NCI-H187 (cell line): ENCODE measurements around the gene ADSL.
"Not testable (repeated sequence)": the region's sequence is repeated elsewhere in the genome, so short reads cannot be mapped to it uniquely, and the experiment has no call there.

Experiments used
- DNase-seq, 2 experiments: peaks; one replicate each; lab custom pipeline; 2025; lab: John Stamatoyannopoulos, UW

The ADSL gene

DNA sequence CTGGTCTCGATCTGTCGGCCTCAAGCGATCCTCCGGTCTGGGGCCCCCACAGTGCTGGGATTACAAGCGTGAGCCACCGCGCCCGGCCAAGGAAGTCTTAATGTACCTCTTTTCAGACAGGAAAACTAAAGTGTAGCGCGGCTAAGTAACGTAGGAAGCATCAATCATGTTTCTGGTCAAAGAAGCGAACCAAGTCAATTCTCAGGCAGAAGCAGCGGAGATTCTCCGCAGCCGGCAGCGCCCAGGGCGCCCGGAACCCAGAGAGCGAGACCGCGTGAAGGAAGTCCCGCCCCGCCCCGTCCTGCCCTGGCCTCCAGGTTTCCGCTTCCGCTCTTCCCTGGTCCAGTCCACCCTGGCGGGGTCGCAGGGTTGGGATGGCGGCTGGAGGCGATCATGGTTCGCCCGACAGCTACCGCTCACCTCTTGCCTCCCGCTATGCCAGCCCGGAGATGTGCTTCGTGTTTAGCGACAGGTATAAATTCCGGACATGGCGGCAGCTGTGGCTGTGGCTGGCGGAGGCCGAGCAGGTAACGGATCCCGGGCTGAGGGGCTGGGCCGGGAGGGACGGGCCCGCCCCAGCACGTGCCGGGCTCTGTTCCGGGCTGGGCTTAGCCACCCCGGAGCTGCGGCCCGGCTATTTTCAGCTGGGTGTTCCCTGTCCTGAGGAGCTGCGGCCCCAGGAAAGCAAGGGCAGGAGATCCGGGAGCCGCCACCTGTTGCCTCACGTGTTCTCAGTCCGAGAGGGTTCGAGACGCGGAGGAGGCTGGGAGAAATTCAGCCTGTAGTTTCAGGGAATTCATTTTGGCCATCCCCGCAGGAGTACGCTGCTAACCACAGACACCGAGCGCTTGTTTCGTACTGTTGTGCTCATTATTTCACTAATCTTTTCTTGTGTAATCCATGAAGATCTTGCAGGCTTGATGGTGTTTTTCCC lies at the start of gene ADSL:
Gene ADSL, plus strand, starts transcription at position 316 of the 934 bp plus-strand sequence. Its CDS starts 59 bp downstream, at position 375.
- DNase-seq, result peak; percentile 25 to 66

DNA sequence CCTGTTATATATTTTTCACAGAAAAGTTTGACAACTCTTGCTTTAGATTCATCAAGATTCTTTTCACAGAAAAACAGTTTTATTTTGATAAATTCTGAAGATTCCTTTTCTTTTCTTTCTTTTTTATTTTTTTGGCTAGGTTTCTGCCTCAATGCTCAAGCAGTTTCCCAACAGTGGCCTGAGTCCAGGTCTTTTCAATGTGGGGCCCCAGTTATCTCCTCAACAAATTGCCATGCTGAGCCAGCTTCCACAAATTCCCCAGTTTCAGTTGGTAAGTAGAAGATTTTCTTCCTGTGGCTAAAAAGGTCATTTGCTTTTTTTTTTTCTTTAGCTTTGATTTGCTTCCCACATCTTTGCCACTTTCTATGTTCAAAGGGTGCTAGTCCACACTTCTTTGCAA lies 46.0 kb upstream of the ADSL start:
- DNase-seq, result no peak

DNA sequence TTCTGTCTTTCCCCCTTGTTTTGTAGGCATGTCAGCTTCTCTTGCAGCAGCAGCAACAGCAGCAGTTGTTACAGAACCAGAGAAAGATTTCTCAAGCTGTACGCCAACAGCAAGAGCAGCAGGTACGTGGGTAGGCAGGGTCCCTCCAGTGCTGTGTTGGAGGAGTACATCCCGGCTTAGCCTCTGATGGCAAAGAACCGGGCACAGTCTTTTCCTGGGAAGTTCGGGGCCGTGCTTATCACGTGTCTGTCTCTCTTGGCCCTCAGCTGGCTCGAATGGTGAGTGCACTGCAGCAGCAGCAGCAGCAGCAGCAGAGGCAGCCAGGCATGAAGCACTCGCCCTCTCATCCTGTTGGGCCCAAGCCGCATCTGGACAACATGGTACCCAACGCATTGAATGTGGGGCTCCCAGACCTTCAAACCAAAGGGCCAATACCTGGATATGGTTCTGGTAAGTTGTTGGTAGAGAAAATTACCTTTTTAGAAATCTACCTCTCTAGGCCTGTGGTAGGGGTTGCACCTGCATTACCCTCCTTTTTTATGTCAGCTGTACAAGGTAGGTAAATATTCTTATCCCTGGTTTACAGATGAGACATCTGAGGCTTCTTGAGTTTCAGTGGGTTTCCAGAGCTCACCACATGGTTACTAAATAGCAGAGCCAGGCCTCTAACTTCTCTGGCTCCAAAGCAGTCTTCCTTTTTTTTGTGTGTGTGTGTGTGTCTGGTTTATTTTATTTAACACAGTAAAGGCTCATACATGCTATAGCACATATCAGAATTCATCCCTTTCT lies 45.2 kb upstream of the ADSL start:
- no peak for DNase-seq

DNA sequence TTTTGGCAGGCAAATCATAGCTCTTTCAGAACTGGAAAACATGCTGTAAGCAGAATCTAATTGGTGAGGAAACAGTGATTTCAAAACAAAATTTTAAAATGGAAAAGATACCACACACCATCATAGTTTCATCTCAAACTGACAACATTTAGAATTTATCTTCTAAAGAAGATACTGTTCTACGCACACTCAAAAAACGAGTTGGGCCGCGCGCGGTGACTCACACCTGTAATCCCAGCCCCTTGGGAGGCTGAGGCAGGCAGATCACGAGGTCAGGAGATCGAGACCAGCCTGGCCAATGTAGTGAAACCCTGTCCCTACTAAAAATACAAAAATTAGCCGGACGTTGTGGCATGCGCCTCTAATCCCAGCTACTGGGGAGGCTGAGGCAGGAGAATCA lies 44.2 kb upstream of the ADSL start:
- DNase-seq, result no peak

DNA sequence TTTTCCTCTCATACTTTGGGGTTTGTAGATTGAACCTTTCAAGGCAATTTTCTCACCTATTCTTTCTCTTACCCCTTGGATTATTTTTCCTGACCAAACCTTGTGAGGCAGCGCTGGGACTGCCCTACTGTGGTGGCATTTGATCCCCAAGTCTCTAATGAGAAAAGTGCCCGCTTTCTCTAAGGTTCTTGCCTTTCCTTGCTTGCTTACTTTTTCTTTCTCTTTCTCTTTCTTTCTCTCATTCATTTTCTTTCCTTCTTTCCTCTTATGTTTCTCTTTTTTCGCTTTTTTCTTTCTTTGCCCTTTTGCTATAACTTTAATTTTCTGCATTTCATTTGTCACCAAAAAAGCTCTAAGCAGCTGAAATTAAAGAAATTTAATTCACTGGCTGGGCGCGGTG lies 40.7 kb upstream of the ADSL start:
- no peak for DNase-seq

DNA sequence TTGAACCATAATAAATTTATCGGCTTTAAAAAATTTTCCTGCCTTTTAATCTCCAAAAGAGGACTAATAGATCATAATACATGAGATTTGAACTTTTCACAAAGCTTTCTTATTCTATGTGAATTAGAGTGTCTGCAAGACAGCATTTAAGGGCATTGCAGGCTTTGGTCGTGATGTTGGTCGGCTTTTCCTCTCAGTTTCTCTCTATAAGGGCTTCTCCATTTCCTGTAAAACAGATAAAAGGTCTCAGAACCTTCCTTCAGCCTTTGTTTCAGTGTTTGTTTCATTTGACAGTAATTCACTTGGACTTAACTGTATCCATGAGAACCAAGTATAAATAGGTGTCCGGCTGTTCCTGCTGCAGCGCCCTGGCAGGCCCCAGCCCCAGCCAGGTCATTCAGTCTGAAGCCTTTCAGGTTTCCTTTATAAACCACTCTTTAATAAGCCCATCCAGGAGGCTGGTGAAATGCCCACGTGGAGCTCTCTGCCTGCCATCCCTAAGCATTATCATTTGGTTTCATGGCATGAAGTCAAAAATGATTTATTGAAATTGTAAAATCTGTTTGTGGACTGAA lies 37.2 kb upstream of the ADSL start:
- DNase-seq, result no peak

DNA sequence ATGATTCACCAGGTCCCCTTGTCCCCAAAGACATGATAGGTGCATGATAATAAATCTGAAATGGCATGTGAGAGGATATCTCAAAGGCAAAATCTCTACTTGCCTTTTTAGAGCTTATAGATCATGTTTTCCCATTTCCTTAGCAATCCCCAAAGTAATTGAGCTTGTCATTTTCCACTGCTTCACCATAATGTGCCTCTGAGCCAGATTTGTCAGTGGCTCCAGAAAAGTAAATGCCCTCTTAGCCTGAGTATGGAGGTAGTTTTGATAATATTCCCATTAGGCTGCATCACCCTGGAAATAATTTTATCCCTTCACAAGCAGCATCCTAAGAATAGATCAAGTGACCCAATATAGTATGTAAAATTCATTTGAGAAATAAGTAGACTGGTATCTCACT lies 36.7 kb upstream of the ADSL start:
- no peak for DNase-seq

DNA sequence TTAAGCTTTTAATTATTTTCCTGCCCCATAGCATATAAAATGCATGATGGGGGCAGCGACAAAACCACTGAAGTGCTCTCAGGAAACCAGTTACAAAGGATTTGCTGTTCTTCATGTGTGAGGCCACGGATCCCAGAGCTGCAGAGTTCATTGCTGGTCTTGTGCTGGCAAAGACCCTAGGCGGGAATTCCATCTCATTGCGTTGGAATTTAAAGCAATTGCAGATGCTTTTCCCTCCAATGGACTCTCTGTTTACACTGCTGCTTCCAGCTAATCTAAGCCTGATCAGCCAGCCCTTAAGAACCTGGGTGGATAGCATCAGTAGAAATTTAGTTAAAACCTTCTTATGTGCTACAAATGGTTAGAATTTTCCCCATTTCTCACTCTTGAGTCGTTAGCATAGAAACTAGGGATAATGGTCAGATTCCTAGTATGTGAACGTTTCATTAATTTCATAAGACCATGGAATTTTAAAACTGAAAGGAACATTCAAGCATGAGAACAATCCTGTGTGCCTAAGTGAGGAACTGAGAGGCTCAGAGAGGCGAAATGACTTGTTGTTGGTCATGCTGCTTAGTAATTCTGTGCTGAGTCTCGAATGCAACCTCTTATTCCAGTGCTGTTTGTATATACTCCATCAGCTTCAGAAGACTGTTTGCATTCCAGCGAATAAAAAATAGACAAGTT lies 36.1 kb upstream of the ADSL start:
- no peak for DNase-seq

DNA sequence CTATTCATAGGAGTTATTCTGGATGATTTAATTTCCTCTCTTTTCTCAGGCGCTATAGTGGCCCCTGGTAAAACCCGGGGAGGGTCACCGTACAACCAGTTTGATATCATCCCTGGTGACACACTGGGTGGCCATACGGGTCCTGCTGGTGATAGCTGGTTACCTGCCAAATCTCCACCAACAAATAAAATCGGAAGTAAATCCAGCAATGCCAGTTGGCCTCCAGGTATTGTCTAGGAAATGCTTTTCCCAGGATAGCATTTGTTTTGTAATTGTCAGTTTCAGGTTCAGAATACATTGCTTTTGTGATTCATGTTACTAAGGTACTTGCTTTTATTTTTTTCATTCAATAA lies 35.6 kb upstream of the ADSL start:
- no peak for DNase-seq

DNA sequence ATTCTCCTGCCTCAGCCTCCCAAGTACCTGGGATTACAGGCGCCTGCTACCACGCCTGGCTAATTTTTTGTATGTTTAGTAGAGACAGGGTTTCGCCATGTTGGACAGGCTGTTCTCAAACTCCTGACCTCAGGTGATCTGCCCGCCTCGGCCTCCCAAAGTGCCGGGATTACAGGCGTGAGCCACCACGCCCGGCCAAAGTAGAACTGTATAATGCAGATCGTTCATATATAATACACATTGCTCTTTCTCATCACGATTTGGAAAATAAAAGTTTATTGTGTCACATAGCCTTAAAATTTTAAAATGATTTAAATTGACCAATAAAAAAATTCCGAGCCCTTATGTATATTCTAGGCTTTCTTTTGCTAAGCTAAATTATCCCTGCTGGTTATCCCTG lies 34.7 kb upstream of the ADSL start:
- not testable (repeated sequence) for DNase-seq

DNA sequence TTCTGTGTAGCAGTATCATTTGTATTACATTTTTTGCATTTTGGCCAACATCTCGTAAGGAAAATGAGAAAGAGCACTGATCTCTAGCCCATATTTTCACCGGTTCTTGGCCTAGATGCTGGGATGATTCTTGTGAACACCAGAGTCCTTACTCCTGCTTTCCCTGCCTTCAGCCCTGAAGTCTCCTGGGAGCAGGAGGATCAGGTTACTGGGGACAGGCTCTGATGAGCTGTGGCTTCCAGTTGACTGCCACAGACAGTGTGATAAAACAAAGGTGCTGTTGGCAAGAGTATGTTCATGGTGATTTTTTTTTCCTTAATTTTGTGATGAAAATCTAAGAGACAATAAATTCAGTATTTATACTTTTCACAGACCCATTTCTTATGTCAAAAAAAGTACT lies 34.2 kb upstream of the ADSL start:
- DNase-seq, result no peak

DNA sequence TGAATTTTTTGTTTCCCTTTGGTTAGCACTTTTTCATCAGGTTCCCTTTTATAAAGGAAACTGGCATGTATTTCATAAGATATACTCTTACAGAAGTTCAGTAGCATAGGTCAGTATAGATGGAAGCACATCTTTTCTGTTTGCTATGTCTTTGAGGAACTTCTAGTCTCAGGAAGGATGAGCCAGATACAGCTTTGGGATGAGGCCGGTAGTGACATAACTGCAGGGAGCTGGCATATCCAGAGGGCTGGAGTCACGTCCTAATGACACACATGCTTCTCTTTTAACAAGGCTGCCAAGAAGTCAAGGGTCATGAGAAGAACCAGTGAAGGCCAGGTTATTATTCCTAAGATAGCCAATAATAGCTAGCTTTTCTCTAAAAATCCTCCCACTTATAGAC lies 33.3 kb upstream of the ADSL start:
- DNase-seq, result no peak

DNA sequence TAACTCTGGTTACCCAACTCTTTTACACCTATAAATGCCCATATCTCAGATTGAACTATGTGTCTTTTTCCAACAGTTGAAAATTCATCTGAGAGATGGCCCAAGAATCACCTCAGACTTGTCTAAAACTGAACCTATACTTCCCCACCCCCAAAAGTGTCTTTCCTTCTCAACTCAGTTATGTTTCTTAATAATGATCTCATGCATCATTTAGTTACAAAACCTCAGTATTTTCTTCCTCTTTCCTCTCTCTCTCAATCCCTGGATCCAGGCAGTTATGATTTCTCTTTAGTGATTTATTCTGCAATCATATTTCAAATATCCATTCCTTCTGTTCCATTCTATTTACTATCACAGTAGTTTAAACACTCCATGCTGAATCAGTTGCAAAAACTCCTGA lies 32.3 kb upstream of the ADSL start:
- no peak for DNase-seq

DNA sequence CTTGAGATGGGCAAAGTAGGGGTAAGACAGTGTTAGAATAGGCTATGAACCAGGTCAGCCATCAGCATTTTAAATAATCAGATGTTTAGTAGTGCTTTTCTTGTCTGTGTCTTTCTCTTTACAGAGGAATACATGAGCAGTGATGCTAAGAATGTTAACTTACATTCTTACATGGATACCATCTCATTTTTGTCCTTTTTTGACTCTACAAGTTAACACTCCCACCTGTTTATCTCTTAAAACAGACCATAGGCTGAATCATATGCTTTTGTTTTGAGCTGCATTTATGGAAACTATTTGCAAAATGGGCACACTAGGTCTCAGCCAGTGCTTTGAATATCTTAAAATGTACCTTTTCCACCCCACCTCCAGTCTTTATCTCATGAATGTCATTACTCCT lies 25.6 kb upstream of the ADSL start:
- no peak for DNase-seq

DNA sequence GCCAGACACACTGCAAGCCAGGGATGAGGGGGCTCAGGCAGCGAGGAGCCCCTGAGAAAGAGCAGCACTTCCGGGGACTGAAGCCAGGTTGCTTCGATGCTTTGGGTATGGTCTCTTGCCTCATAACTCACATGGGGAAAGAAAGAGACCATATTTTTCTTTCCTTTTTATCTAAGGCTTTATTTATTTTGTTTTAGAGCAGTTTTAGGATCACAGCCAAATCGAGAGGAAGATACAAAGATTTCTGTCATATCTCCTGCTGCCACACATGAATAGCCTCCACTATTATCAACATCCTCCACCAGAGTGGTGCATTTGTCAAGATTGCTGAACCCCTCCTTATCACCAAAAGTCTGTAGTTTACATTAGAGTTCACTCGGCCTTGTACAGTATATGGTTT lies 24.3 kb upstream of the ADSL start:
- no peak for DNase-seq

DNA sequence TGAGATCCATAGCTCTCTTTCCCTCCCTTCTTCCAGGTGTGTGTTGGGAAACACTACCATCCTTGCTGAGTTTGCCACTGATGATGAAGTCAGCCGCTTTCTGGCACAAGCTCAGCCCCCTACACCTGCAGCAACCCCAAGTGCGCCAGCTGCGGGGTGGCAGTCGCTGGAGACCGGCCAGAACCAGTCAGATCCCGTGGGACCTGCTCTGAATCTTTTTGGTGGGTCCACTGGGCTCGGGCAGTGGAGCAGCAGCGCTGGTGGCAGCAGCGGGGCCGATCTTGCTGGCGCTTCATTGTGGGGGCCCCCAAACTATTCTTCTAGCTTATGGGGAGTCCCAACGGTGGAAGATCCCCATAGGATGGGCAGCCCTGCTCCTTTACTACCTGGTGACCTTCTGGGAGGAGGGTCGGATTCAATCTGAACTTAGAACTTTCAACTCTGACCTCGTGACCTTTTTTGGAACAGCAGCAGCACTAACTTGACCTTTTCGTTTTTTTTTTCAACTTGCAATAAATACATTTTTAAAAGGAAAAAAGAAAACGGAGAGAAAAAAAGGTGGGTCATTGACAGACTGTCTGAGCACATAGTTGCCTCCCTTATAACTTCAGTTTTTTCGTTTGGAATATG lies 23.4 kb upstream of the ADSL start:
- DNase-seq, result no peak

DNA sequence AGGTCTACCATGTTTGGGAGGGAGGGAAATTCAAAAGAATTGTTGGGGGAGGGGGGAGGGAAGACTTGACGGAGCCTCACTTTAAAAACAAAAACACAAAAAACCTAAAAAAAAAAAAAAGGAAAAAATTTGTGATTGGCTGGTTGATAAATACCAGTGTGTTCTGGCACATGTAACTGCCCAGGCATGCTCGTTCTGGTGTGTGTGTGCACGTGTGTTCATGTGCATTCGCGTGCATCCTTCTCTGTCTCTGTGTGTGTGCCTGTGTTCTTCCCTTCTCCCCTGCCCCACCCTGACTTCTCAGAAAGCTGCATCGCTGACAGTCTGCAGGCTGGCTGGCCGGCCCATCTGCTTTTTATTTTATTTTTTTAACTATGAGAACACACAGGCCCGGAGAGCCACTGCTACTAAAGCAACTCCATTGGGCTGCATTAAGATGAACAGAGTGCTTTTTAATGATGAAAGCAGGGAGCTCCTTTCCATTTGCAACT lies 22.6 kb upstream of the ADSL start:
- no peak for DNase-seq

DNA sequence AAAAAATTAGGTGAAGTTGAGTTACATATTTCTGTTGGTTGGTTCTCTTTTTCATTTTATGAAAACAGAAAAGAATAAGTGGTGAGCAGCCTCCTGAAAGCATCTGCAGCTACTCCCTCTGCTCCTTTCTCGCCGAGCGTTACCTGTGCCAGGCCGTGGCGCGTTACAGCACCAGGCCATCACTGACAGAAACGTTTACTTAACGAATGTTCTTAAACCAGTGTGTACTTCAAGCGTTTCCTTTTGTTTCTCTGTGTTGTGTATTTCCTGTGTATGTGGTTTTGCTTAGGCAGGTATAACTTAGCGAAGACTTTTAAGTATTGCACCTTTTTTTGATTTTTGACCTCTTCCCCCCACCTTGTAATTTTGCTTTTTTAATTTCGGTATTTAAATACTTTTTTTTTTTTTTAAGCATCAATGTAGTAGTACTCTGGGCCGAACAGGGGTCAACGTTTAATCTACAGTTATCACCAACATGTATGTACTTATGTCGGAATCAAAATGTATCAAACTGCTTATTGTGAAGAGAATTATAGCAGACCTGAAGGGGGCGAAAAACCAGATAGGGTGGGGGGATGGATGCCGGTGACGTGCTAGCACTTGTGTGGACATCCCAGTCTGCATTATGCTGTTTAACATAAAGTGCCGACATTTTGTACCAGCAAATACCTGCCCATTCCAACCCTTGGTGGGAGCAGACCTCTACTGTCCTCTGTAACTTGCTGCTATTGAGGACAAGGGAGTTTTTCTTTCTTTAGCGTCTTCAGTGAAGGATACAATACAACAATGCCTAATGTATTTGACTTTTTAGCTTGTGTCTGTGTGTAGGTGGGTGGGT lies 21.6 kb upstream of the ADSL start:
- DNase-seq, result no peak

DNA sequence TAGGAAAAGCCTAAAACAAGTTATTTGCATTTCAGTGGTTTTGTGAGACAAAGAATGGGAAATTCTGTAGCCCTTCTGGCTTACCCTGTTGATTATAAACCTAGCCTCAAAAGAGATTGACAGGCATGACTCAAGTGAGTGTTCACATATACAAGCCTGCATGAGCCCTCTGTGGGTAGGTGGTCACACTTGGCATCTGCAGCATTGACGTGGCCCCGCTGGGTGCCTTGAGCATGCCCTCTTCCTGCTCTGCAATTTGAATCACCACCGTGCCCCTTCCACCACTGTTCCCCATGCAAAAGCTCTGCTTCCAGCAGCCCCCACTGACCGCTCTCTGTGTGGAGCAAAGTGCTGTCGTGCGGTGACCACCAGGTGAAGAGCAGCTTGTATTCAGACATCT lies 21.0 kb upstream of the ADSL start:
- DNase-seq, result no peak

DNA sequence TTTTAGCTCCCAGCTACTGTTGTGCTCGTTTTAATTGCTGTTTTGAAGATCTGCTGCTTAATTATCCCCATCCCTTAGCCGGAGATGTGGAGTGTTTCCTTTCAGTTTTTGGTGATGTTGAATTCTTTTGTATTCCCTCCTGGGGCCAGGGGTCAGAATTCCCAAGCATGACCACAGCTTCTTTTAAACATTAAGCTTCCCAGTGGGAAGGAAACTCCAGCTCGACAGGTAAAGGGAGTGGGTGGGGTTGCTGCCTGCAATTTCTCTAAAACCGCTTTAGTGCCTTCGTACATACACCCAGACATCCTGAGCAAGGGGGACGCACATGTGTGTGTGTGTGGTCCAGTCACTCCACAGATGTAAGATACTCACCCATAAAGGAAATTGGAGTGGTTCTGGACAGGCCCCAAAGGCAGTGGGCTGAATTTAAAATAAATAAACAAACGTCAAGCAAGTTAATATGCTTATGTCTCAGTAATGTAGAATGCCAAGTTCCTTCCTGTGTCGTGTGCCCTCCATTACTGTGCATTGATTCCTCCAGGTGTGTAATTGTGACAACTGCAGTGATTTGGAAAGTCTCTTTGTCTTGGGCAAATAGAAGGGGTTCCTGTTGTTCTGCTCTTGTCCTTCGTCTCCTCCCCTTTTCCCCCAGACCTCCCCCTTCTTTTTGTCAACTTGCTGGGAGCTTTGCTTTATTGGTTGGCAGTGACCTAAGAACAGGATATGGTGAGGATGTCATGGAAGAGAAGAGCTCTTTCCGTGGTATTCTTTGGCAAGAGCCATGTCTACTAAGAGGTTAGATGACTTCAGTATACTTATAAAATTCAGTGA lies 19.2 kb upstream of the ADSL start:
- DNase-seq, result no peak
